Measurements from ENCODE around the gene MGRN1.

MGRN1 gene

DNA sequence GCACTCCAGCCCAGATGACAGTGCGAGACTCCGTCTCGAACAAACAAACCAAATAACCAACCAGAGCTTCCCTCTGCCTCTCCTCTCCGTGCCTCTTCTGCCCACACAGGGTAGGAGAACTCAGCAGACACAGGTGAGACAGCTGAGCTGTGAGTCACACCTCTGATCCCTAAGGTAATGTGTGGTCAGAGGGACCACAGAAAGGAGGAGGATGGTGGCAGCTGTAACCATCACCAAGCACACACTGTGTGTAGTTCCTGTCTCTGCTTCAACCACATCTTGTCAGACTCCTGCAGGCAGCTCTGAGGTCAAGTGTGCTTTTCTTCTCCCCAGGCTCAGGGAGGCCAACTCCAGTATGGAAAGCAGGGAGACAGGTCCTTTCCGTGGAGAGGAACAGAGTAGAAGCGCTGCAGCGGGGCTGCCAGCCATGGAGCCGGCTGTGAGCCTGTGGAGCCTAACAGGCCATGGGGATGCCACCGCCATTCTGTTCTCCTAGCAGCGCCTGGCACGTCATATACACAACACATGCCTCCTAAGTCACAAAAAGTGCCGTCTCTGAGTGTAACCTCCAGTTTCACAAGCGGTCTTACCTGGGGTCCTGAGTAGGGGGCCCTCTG, 75.9 kb downstream of the MGRN1 start:
- TF ChIP-seq, protein P1, sequence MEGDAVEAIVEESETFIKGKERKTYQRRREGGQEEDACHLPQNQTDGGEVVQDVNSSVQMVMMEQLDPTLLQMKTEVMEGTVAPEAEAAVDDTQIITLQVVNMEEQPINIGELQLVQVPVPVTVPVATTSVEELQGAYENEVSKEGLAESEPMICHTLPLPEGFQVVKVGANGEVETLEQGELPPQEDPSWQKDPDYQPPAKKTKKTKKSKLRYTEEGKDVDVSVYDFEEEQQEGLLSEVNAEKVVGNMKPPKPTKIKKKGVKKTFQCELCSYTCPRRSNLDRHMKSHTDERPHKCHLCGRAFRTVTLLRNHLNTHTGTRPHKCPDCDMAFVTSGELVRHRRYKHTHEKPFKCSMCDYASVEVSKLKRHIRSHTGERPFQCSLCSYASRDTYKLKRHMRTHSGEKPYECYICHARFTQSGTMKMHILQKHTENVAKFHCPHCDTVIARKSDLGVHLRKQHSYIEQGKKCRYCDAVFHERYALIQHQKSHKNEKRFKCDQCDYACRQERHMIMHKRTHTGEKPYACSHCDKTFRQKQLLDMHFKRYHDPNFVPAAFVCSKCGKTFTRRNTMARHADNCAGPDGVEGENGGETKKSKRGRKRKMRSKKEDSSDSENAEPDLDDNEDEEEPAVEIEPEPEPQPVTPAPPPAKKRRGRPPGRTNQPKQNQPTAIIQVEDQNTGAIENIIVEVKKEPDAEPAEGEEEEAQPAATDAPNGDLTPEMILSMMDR (IDR thresholded peaks at IDR 0.05; ENCODE audit: low read depth, low read length): no peak
- DNase-seq: no peak
- no peak overlapping the region for H3K27ac ChIP-seq

DNA sequence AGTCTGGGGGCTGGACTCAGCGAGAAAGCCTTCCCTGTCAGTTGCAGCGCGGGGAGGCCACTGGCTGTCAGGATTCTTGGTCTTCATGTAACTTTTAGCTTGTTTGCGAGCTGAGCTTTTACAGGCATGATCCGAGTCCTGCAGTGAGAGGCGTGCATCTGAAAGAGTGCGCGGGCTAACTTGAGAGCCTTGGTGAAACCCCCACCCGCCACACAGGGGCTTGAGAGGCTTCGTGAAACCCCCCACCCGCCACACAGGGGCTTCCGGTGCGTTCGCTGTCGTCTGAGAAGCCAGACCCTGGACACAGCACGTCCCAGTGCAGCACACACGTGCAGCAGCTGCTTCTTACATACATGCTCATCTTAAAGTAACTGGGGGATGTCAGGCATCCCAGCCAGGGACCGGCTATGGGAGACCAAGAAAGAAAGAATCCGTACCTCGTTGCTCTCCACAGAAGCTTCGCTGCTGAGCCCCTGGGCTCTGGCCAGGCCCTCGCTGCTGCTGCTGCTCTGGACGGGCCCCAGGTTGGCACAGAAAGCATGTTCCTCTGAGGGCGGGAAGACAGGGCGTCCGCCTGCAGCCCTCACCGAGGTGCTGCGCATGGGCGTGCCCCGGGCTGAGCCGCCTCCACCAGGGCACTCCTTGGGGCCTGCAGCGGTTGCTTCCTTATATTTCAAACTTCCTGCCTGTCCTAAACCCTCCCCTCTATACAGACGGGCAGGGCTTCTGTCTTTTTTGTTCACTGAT, 76.5 kb downstream of the MGRN1 start:
- no peak for DNase-seq
- TF ChIP-seq, protein P1 (IDR thresholded peaks at IDR 0.05; ENCODE audit: low read depth, low read length): no peak
- H3K9me3 ChIP-seq (ENCODE audit: severe bottlenecking): no peaks in the 10 kb centered on the region
- H3K36me3 ChIP-seq: peaks cover 81% of the 10 kb centered on the region
- H3K27me3 ChIP-seq (ENCODE audit: insufficient read depth, low read depth, severe bottlenecking): no peaks in the 10 kb centered on the region
- H3K4me3 ChIP-seq (ENCODE audit: low read depth, low read length): no peak overlapping the region
- no peak overlapping the region for H3K27ac ChIP-seq

More for the DNA sequence above, 75.9 kb downstream of the MGRN1 start:
- H3K9me3 ChIP-seq (ENCODE audit: severe bottlenecking): no peaks in the 10 kb centered on the region
- no peaks in the 10 kb centered on the region for H3K27me3 ChIP-seq (ENCODE audit: insufficient read depth, low read depth, severe bottlenecking)
- H3K4me3 ChIP-seq (ENCODE audit: low read depth, low read length): no peak overlapping the region
- peaks cover 88% of the 10 kb centered on the region for H3K36me3 ChIP-seq

DNA sequence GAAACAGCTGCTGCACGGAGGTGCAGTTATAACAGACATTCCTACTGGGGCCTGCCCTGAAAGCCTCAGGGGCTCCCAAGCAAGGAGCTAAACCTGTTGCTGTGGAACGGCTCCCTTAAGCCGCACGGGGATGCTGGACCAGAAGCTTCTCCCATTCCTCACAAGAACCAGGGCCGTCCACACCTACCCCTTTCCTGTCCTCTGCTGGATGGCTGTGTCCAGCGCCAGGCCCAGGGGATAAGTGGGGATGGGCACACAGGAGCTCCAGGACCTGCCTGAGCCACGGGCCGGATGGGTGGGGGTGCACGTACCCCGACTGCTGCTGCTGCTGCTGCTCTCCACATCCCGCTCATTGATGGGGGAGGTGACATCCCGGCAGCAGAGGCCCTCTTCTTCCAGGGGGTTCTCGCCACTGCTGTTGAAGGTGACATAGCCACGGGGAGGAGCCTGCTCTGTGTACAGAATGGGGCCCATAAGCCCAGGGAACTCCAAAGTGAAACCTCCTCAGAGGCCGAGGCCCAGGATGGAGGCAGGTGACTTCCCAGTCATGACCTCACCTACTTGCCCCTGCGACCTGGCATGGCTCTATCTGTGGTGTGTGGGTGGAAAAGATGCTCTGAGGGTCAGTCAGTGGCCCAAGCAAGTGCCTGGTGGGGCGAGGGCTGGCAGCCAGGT, 77.3 kb downstream of the MGRN1 start:
- Histone ChIP-seq H3K27ac (no peak overlapping the region), H3K36me3 (peaks cover 74% of the 10 kb centered on the region), H3K27me3 (ENCODE audit: insufficient read depth, low read depth, severe bottlenecking) (no peaks in the 10 kb centered on the region), H3K4me3 (ENCODE audit: low read depth, low read length) (no peak overlapping the region), H3K9me3 (ENCODE audit: severe bottlenecking) (no peaks in the 10 kb centered on the region)
- TF ChIP-seq, protein P1 (IDR thresholded peaks at IDR 0.05; ENCODE audit: low read depth, low read length): no peak
- no peak for DNase-seq

DNA sequence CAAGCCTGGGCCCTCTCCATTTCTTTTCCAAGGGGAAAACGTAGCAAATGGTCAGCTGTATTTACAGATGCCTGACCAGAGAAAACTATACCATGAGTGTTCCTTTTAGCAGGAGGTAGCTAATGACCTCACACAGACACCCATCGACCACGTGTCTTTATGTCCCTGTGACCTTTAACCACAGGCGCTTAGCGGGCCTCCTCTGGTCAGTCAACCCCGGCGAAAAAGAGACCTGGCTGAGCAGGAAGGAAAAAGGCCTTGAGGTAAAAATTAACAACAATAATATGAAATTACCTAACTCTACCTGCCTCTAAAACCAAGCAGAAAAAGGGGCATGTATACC, 77.8 kb downstream of the MGRN1 start:
- H3K27ac ChIP-seq: no peak overlapping the region
- DNase-seq: no peak
- peaks cover 72% of the 10 kb centered on the region for H3K36me3 ChIP-seq
- H3K9me3 ChIP-seq (ENCODE audit: severe bottlenecking): no peaks in the 10 kb centered on the region
- no peaks in the 10 kb centered on the region for H3K27me3 ChIP-seq (ENCODE audit: insufficient read depth, low read depth, severe bottlenecking)
- TF ChIP-seq, protein P1 (IDR thresholded peaks at IDR 0.05; ENCODE audit: low read depth, low read length): no peak
- H3K4me3 ChIP-seq (ENCODE audit: low read depth, low read length): no peak overlapping the region

DNA sequence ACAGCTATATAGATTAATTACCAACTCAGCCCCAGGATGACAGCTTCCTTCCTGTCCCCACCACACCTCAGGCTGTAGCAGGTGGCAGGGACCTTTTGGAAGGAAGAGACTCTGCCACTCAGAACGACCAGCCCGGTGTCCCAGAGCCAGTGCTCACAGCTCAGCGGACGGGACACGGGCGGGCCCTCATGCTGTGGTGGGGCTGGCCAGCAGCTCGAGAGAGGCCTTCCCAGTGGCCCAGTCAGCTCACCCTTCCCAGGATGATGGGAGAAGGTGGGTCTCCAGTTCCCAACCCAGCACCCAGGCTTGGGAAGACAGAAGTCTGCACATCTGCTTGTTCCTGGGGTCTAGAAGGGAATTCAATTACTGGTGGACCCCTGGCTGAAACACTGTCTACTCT, 79.3 kb downstream of the MGRN1 start:
- no peaks in the 10 kb centered on the region for H3K27me3 ChIP-seq (ENCODE audit: insufficient read depth, low read depth, severe bottlenecking)
- H3K9me3 ChIP-seq (ENCODE audit: severe bottlenecking): no peaks in the 10 kb centered on the region
- TF ChIP-seq, protein P1 (IDR thresholded peaks at IDR 0.05; ENCODE audit: low read depth, low read length): no peak
- H3K4me3 ChIP-seq (ENCODE audit: low read depth, low read length): no peak overlapping the region
- DNase-seq: no peak
- peaks cover 65% of the 10 kb centered on the region for H3K36me3 ChIP-seq
- no peak overlapping the region for H3K27ac ChIP-seq

Data from WERI-Rb-1 (cell line).